ENCODE data around the gene LYSET. TPM values are rescaled to one million over a fixed set of nuclear protein-coding genes. Genes with fewer than 3 reads are reported as not detected.

LYSET gene
- total and polyA plus RNA-seq, 9 of the 15 experiments (the other 6 are each of a cell fraction or from before 2014, with no cell fraction given): 7.6 to 36.6 (median 15.9) TPM

DNA sequence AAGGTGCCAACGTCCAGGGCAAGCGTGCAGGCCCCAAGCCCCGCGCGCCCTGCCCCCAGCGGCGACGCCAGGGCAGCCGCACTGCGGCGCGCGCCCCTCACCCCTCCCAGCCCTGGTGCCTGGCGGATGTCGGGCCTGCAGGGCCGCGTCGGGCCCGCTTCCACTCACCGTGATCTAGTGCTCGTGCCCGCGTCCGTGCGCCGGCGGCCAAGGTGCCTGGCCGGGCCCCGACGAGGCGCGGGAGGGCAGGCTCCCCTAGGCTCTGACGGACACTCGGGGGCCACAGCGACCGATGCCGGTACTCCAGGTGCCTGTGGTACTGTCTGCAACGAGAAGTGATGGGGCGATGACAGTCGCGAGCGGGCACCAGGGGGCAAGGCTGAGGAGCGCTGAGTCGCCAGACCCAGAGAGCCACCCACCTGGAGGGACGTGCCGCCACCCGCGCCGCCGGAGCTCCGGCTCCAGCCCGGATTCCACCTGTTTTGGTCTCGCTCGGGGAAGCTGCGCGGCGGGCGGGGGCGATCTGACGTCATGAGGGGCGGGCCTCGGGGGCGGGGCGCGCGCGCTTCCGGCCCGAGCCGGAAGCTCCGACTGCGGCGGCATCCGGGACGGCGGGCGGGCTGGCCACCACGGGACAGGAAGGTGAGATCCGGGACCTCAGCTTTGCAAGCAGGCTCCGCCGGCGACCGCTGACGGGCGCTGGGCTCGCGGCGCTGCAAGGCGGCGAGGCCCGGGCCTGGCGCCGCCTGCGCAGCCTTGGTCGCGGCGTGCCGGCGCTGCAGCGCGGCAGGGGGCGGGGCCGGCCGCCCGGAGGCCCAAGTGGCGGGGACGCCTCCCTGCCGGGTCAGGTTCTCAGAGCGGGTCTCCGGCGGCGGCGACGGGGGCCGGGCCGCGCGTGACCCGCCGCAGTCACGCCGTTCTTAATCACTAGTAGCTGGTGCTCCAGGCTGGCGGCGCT lies at the start of gene LYSET, which contains the start of gene MOAP1 (continued):
- TF ChIP-seq, protein P1, sequence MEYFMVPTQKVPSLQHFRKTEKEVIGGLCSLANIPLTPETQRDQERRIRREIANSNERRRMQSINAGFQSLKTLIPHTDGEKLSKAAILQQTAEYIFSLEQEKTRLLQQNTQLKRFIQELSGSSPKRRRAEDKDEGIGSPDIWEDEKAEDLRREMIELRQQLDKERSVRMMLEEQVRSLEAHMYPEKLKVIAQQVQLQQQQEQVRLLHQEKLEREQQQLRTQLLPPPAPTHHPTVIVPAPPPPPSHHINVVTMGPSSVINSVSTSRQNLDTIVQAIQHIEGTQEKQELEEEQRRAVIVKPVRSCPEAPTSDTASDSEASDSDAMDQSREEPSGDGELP (CRISPR knock-in tag; IDR thresholded peaks at IDR 0.05; ENCODE audit: borderline replicate concordance): peak; percentile 5; the same call in 1 of the 2 replicates
- TF ChIP-seq, protein P2, sequence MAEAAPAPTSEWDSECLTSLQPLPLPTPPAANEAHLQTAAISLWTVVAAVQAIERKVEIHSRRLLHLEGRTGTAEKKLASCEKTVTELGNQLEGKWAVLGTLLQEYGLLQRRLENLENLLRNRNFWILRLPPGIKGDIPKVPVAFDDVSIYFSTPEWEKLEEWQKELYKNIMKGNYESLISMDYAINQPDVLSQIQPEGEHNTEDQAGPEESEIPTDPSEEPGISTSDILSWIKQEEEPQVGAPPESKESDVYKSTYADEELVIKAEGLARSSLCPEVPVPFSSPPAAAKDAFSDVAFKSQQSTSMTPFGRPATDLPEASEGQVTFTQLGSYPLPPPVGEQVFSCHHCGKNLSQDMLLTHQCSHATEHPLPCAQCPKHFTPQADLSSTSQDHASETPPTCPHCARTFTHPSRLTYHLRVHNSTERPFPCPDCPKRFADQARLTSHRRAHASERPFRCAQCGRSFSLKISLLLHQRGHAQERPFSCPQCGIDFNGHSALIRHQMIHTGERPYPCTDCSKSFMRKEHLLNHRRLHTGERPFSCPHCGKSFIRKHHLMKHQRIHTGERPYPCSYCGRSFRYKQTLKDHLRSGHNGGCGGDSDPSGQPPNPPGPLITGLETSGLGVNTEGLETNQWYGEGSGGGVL (CRISPR knock-in tag; IDR thresholded peaks at IDR 0.05): no peak
- TF ChIP-seq, protein P3, sequence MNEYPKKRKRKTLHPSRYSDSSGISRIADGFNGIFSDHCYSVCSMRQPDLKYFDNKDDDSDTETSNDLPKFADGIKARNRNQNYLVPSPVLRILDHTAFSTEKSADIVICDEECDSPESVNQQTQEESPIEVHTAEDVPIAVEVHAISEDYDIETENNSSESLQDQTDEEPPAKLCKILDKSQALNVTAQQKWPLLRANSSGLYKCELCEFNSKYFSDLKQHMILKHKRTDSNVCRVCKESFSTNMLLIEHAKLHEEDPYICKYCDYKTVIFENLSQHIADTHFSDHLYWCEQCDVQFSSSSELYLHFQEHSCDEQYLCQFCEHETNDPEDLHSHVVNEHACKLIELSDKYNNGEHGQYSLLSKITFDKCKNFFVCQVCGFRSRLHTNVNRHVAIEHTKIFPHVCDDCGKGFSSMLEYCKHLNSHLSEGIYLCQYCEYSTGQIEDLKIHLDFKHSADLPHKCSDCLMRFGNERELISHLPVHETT (CRISPR knock-in tag; conservative IDR thresholded peaks at IDR 0.05 in 1 of 2, IDR thresholded peaks at IDR 0.05 in 1 of 2): peak in 1 of 2 experiments; percentile 90; a peak in 2 of 4 replicates
- TF ChIP-seq, protein P4, sequence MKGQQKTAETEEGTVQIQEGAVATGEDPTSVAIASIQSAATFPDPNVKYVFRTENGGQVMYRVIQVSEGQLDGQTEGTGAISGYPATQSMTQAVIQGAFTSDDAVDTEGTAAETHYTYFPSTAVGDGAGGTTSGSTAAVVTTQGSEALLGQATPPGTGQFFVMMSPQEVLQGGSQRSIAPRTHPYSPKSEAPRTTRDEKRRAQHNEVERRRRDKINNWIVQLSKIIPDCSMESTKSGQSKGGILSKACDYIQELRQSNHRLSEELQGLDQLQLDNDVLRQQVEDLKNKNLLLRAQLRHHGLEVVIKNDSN (CRISPR knock-in tag; IDR thresholded peaks at IDR 0.05): no peak
- TF ChIP-seq NFYB (IDR thresholded peaks at IDR 0.05; ENCODE audit: extremely low read depth, insufficient read length) (no peak), POLR2AphosphoS5 (IDR thresholded peaks at IDR 0.05; ENCODE audit: control insufficient read depth, insufficient read depth, low read depth, low read length) (no peak), JUN (IDR thresholded peaks at IDR 0.05; ENCODE audit: borderline replicate concordance, low read depth, low read length) (no peak; the same call in 1 of the 2 replicates), JUN (CRISPR knock-in tag; IDR thresholded peaks at IDR 0.05; ENCODE audit: borderline replicate concordance) (no peak), LCOR (CRISPR knock-in tag; IDR thresholded peaks at IDR 0.05) (no peak), ZBED1 (IDR thresholded peaks at IDR 0.05) (no peak), NR3C1 (CRISPR knock-in tag; IDR thresholded peaks at IDR 0.05) (no peak), RBM39 (optimal IDR thresholded peaks at IDR 0.05; ENCODE audit: low read depth, low read length) (no peak), NR2C1 (IDR thresholded peaks at IDR 0.05) (no peak), NR2C1 (tag; IDR thresholded peaks at IDR 0.05) (no peak)
- TF ChIP-seq, protein P5, sequence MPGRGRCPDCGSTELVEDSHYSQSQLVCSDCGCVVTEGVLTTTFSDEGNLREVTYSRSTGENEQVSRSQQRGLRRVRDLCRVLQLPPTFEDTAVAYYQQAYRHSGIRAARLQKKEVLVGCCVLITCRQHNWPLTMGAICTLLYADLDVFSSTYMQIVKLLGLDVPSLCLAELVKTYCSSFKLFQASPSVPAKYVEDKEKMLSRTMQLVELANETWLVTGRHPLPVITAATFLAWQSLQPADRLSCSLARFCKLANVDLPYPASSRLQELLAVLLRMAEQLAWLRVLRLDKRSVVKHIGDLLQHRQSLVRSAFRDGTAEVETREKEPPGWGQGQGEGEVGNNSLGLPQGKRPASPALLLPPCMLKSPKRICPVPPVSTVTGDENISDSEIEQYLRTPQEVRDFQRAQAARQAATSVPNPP (IDR thresholded peaks at IDR 0.05; ENCODE audit: borderline replicate concordance, insufficient read depth, insufficient read length): no peak
- TF ChIP-seq, protein P6, sequence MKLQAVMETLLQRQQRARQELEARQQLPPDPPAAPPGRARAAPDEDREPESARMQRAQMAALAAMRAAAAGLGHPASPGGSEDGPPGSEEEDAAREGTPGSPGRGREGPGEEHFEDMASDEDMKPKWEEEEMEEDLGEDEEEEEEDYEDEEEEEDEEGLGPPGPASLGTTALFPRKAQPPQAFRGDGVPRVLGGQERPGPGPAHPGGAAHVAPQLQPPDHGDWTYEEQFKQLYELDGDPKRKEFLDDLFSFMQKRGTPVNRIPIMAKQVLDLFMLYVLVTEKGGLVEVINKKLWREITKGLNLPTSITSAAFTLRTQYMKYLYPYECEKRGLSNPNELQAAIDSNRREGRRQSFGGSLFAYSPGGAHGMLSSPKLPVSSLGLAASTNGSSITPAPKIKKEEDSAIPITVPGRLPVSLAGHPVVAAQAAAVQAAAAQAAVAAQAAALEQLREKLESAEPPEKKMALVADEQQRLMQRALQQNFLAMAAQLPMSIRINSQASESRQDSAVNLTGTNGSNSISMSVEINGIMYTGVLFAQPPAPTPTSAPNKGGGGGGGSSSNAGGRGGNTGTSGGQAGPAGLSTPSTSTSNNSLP (IDR thresholded peaks at IDR 0.05; ENCODE audit: borderline replicate concordance, low read depth, low read length): no peak

Data from K562 (cell line).